GM12878 (cell line): ENCODE measurements around the gene KCNQ1. TPM values are rescaled to one million over a fixed set of nuclear protein-coding genes. Genes with fewer than 3 reads are reported as not detected.
A peak's percentile ranks its signal among the peaks of the same experiment; 100 is the strongest.

Source experiments
- ATAC-seq: fragments of 200-7000 bp; cut with Tn5 transposase; 3 replicates; pipeline ENCODE4 v1.9.1; 2020; ENCODE audit warnings: mild to moderate bottlenecking, moderate library complexity
- BruUV-seq: library from RNA; stranded (reverse); fragments of 400-500 nt; replicated peaks from 2 replicates; lab custom pipeline; 2021; lab: Mats Ljungman, UMichigan
- CTCF ChIA-PET: fragments of 300-600 bp; sonication (Branson Sonifier 250); formaldehyde crosslinking; extraction: SDS; loops from one replicate; lab custom pipeline; 2021; ENCODE audit warnings: inconsistent platforms; lab: Yijun Ruan, JAX
- POLR2A ChIA-PET: fragments of 350-600 bp; formaldehyde crosslinking; extraction: SDS; loops from one replicate; lab custom pipeline; 2021; ENCODE audit warnings: inconsistent platforms; lab: Charles Lee
- RAD21 ChIA-PET: fragments of 300-600 bp; sonication (Branson Sonifier 250); formaldehyde crosslinking; loops from one replicate; lab custom pipeline; 2023; ENCODE audit warnings: antibody characterized with exemption; ENCODE audit not compliant: unreplicated experiment; lab: Charles Lee
- SMC1A ChIA-PET: fragments of 300-600 bp; sonication (Branson Sonifier 250); formaldehyde crosslinking; loops from one replicate; lab custom pipeline; 2023; ENCODE audit not compliant: unreplicated experiment, uncharacterized antibody; lab: Charles Lee
- DNase-seq: peaks from one replicate; pipeline ENCODE4 v3.0.0-alpha.2; 2011; ENCODE audit warnings: low read depth, low spot score
- FAIRE-seq: peaks from 3 replicates; lab custom pipeline; 2011; peaks lifted over from hg19 to GRCh38; lab: Jason Lieb, UNC
- H2AFZ ChIP-seq: 2 replicates; pipeline ENCODE4 v1.6.0; 2011; ENCODE audit warnings: low read depth, low read length, control low read depth; ENCODE audit not compliant: control insufficient read depth
- H3K27ac ChIP-seq: 2 replicates; pipeline ENCODE4 v1.5.1; 2011; ENCODE audit warnings: control low read depth; ENCODE audit not compliant: control insufficient read depth, insufficient read depth
- H3K27me3 ChIP-seq, 2 experiments: replicated peaks in 1 of 2; 2 replicates each; pipeline versions ENCODE4 v1.6.0 to v1.6.1; 2011; ENCODE audit warnings: low read length in 1 of 2; ENCODE audit not compliant: control insufficient read depth in 2 of 2, insufficient read depth in 2 of 2
- H3K36me3 ChIP-seq, 2 experiments: 2 replicates each; pipeline ENCODE4 v1.5.1; 2011; ENCODE audit warnings: low read length in 1 of 2; ENCODE audit not compliant: control insufficient read depth in 2 of 2, insufficient read depth in 2 of 2
- H3K4me1 ChIP-seq: 2 replicates; pipeline ENCODE4 v1.6.1; 2011; ENCODE audit warnings: mild to moderate bottlenecking, low read length, moderate library complexity, mixed read lengths; ENCODE audit not compliant: control insufficient read depth, insufficient read depth
- H3K4me2 ChIP-seq: 2 replicates; pipeline ENCODE4 v1.6.0; 2011; ENCODE audit warnings: control low read depth; ENCODE audit not compliant: control insufficient read depth, insufficient read depth
- H3K4me3 ChIP-seq: fragments of 200-600 bp; sonication (generic); 2 replicates; pipeline ENCODE4 v1.5.1; 2016
- H3K79me2 ChIP-seq: 2 replicates; pipeline ENCODE4 v1.6.0; 2011; ENCODE audit warnings: low read length; ENCODE audit not compliant: control insufficient read depth, insufficient read depth
- H3K9ac ChIP-seq: 2 replicates; pipeline ENCODE4 v1.8.0; 2011; ENCODE audit warnings: low read length, control low read depth, mixed read lengths; ENCODE audit not compliant: control insufficient read depth, insufficient read depth
- H3K9me3 ChIP-seq: replicated peaks from 3 replicates; pipeline ENCODE4 v1.5.1; 2011; ENCODE audit warnings: mild to moderate bottlenecking, low read length; ENCODE audit not compliant: control insufficient read depth, insufficient read depth
- H4K20me1 ChIP-seq: 2 replicates; pipeline ENCODE4 v1.6.0; 2011; ENCODE audit not compliant: control insufficient read depth, insufficient read depth
- CHD4 ChIP-seq: fragments of 200-600 bp; sonication (generic); IDR thresholded peaks from 2 replicates; pipeline ENCODE4 v1.6.1; 2016; ENCODE audit warnings: mild to moderate bottlenecking
- ETV6 ChIP-seq, 2 experiments: fragments of 450-650 bp in 1 of 2; IDR thresholded peaks in 1 of 2; conservative IDR thresholded peaks in 1 of 2; 2 replicates each; pipeline ENCODE4 v1.6.1; 2014; ENCODE audit warnings: antibody characterized with exemption in 1 of 2, borderline replicate concordance in 1 of 2, low read depth in 1 of 2, mild to moderate bottlenecking in 1 of 2, moderate library complexity in 1 of 2
- FOXK2 ChIP-seq: fragments of 450-650 bp; IDR thresholded peaks from 2 replicates; pipeline ENCODE4 v1.6.1; 2017; ENCODE audit warnings: mild to moderate bottlenecking, moderate library complexity
- HDAC2 ChIP-seq: fragments of 200-600 bp; sonication (generic); IDR thresholded peaks from 2 replicates; pipeline ENCODE4 v1.6.1; 2017
- HSF1 ChIP-seq: fragments of 150-350 bp; IDR thresholded peaks from 2 replicates; pipeline ENCODE4 v1.6.1; 2014; ENCODE audit warnings: mild to moderate bottlenecking, low read depth, low read length
- LARP7 ChIP-seq: fragments of 450-650 bp; IDR thresholded peaks from 2 replicates; pipeline ENCODE4 v1.6.1; 2017; ENCODE audit warnings: mild to moderate bottlenecking
- MEF2B ChIP-seq: fragments of 450-650 bp; IDR thresholded peaks from 2 replicates; pipeline ENCODE4 v1.6.1; 2018; ENCODE audit warnings: mild to moderate bottlenecking, moderate library complexity; ENCODE audit not compliant: partially characterized antibody, poor library complexity, severe bottlenecking
- SKIL ChIP-seq: fragments of 450-650 bp; IDR thresholded peaks from 2 replicates; pipeline ENCODE4 v1.6.1; 2017; ENCODE audit warnings: mild to moderate bottlenecking, low read depth, inconsistent platforms; ENCODE audit not compliant: poor library complexity, severe bottlenecking
- SMAD1 ChIP-seq: fragments of 450-650 bp; IDR thresholded peaks from 2 replicates; pipeline ENCODE4 v1.6.1; 2018; ENCODE audit warnings: mild to moderate bottlenecking, low read depth; ENCODE audit not compliant: partially characterized antibody
- TBL1XR1 ChIP-seq: IDR thresholded peaks from 2 replicates; pipeline ENCODE4 v1.6.1; 2012; ENCODE audit warnings: low read depth, low read length, improper control_type of control experiment
- ZNF207 ChIP-seq: fragments of 450-650 bp; IDR thresholded peaks from 2 replicates; pipeline ENCODE4 v1.6.1; 2014; ENCODE audit warnings: antibody characterized with exemption, mild to moderate bottlenecking, borderline replicate concordance
- ZNF384 ChIP-seq: IDR thresholded peaks from 2 replicates; pipeline ENCODE4 v1.6.1; 2012; ENCODE audit warnings: low read depth, mild to moderate bottlenecking, low read length, improper control_type of control experiment, borderline replicate concordance
- ZNF687 ChIP-seq: fragments of 450-650 bp; IDR thresholded peaks from 2 replicates; pipeline ENCODE4 v1.6.1; 2017; ENCODE audit warnings: mild to moderate bottlenecking, moderate library complexity
- WGBS: methylation state at CpG from one replicate; pipeline ENCODE4 v1.1.6; 2016; ENCODE audit warnings: low lambda C conversion rate; ENCODE audit not compliant: insufficient replicate concordance, insufficient coverage; ENCODE audit errors: missing lambda C conversion rate; 5-methylcytosine and 5-hydroxymethylcytosine counted together
- in situ Hi-C: fragments of 300-500 bp; cut with MboI; formaldehyde crosslinking; loops from 9 replicates; pipeline ENCODE4 v1.14.3; 2018; ENCODE audit warnings: mixed read lengths
- intact Hi-C: fragments of 100-400 bp; cut with micrococcal nuclease; formaldehyde crosslinking; loops from one replicate; pipeline ENCODE4 v1.14.2; 2022; ENCODE audit not compliant: unreplicated experiment
- polyA plus RNA-seq, 11 experiments: library from polyadenylated mRNA; depleted of rRNA in 4 of 11; unstranded in 6 of 11; stranded (reverse) in 5 of 11; fragments of >200 nt; fragmentation: Nextera tagmentation in 4 of 11; fragmentation: Illumina TruSeq in 1 of 11; extraction: Ambion mirVana in 4 of 11; extraction: Trizol in 1 of 11; gene quantifications; 1 replicate in 1 of 11; 2 replicates in 10 of 11; pipeline versions ENCODE4 v1.2.1 to v1.2.3, GENCODE V29; 2011 to 2016; ENCODE audit warnings: inconsistent platforms in 2 of 11, missing spikeins in 2 of 11, low read depth in 1 of 11
- total RNA-seq, 4 experiments: library from RNA; depleted of rRNA in 3 of 4; stranded (reverse); fragments of >200 nt in 3 of 4; fragmentation: Illumina TruSeq in 1 of 4; extraction: Trizol in 1 of 4; gene quantifications; 2 replicates each; pipeline versions ENCODE4 v1.2.1 to v1.2.3, GENCODE V29; 2013 to 2021

KCNQ1 gene
- total and polyA plus RNA-seq, 10 of the 15 experiments (the other 5 are each of a cell fraction or from before 2014, with no cell fraction given): 0.03 to 0.15 (median 0.12) TPM; not detected in 7

GRCh38 chr11:2696455-2696854 is 251.6 kb downstream of the KCNQ1 start (continued):
- TF ChIP-seq LARP7 (no peak), ETV6 (conservative IDR thresholded peaks at IDR 0.05 in 1 of 2, IDR thresholded peaks at IDR 0.05 in 1 of 2; ENCODE audit: borderline replicate concordance in 1 of 2, low read depth in 1 of 2) (no peak)
- TF ChIP-seq, all 136 proteins: peak for 0

- ATAC-seq: no peak
- no peaks in the 10 kb centered on the region for H3K36me3 ChIP-seq
- H3K79me2 ChIP-seq: peaks cover 45% of the 10 kb centered on the region
- H3K4me3 ChIP-seq: peak overlapping the region; percentile 73; the same call in 1 of the 2 replicates
- TF ChIP-seq ZNF207 (no peak), FOXK2 (no peak), TBL1XR1 (no peak), HSF1 (no peak), ZNF384 (no peak), MEF2B (no peak), ZNF687 (no peak), SKIL (no peak), HDAC2 (no peak), CHD4 (no peak), SMAD1 (no peak)
- TF ChIP-seq, all 136 proteins: peak for 0
- RAD21 ChIA-PET: interaction anchor here (1.0 kb wide), 1 partner anchor 165 kb away, joined by 4 read pairs; no protein-coding TSS in a partner anchor
- Histone ChIP-seq H2AFZ (no peak overlapping the region), H3K27me3 (no peaks in the 10 kb centered on the region; a peak in 1 of 4 replicates), H3K9ac (peak overlapping the region; percentile 44; the same call in 1 of the 2 replicates), H4K20me1 (no peaks in the 10 kb centered on the region), H3K27ac (no peak overlapping the region), H3K9me3 (no peaks in the 10 kb centered on the region; the same call in 2 of the 3 replicates), H3K4me2 (peak overlapping the region; percentile 73), H3K4me1 (no peaks in the 10 kb centered on the region; the same call in 1 of the 2 replicates)
- CTCF ChIA-PET: interaction anchor here (1.6 kb wide), 1 partner anchor 165 kb away, joined by 3 read pairs; no protein-coding TSS in a partner anchor
- FAIRE-seq: no peak
- intact Hi-C loops (loop anchor here (2.0 kb wide), 2 partner anchors 165 to 191 kb away; no protein-coding TSS in a partner anchor), in situ Hi-C loops (no loop called here)
- 21% methylated on average over 1 of the region's 1 CpG for WGBS
- BruUV-seq: TSS peak; percentile 64
- SMC1A ChIA-PET: interaction anchor here (1.0 kb wide), 1 partner anchor 11 kb away, joined by 3 read pairs; no protein-coding TSS in a partner anchor
- DNase-seq: no peak
- POLR2A ChIA-PET: no interaction called here
Observed at GRCh38 chr11:2697866-2698265, 253.1 kb downstream of the KCNQ1 start.
